ENCODE results near the gene RS1. TPM values are rescaled to one million over a fixed set of nuclear protein-coding genes. Genes with fewer than 3 reads are reported as not detected.

The RS1 gene
- total and polyA plus RNA-seq, 4 donors: not detected

DNA sequence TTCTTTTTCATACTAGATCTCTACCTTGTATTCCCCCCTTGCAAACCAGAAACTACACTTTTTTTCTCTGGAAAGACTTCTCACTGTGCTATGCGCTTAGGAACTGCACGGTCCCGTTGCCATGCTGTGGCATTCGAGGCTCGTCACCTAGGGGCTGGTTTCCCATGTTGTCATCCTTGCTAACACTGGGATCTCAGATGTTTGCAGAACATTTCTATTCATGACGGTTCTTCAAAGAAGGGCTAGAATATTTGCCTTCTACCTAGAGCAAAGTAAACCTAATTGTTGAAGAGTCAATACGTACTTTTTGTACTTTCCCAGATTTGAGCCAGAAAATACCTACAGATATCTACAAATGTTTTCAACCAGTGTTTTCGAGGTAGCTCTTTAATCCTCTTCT is 41.0 kb downstream of the RS1 start:
- Histone ChIP-seq H3K9ac (ENCODE audit: low read depth in 1 of 2, low read length in 2 of 2) (no peak overlapping the region), H3K27ac (ENCODE audit: low read depth in 1 of 2, low read length in 2 of 2) (no peak overlapping the region), H3K27me3 (ENCODE audit: control insufficient read depth in 4 of 4, insufficient read depth in 4 of 4, low read length in 3 of 4) (no peaks in the 10 kb centered on the region), H3K36me3 (ENCODE audit: control insufficient read depth in 4 of 4, insufficient read depth in 3 of 4, low read depth in 1 of 4, low read length in 3 of 4) (peaks cover 0 to 6% (median 0%) of the 10 kb centered on the region in 4 donors), H3K4me3 (ENCODE audit: low read depth in 1 of 3, low read length in 3 of 3) (no peak overlapping the region), H3K9me3 (ENCODE audit: control insufficient read depth in 4 of 4, low read length in 3 of 4) (no peaks in the 10 kb centered on the region), H3K4me1 (ENCODE audit: control insufficient read depth in 4 of 4, insufficient read depth in 4 of 4, low read length in 3 of 4) (no peaks in the 10 kb centered on the region)
- TF ChIP-seq, protein P1, sequence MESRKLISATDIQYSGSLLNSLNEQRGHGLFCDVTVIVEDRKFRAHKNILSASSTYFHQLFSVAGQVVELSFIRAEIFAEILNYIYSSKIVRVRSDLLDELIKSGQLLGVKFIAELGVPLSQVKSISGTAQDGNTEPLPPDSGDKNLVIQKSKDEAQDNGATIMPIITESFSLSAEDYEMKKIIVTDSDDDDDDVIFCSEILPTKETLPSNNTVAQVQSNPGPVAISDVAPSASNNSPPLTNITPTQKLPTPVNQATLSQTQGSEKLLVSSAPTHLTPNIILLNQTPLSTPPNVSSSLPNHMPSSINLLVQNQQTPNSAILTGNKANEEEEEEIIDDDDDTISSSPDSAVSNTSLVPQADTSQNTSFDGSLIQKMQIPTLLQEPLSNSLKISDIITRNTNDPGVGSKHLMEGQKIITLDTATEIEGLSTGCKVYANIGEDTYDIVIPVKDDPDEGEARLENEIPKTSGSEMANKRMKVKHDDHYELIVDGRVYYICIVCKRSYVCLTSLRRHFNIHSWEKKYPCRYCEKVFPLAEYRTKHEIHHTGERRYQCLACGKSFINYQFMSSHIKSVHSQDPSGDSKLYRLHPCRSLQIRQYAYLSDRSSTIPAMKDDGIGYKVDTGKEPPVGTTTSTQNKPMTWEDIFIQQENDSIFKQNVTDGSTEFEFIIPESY (IDR thresholded peaks at IDR 0.05): no peak
- TF ChIP-seq, protein P2, sequence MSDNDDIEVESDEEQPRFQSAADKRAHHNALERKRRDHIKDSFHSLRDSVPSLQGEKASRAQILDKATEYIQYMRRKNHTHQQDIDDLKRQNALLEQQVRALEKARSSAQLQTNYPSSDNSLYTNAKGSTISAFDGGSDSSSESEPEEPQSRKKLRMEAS (IDR thresholded peaks at IDR 0.05): no peak
- 90% methylated on average over 8 of the region's 8 CpGs for WGBS
- DNase-seq (ENCODE audit: low spot score): no peak

DNA sequence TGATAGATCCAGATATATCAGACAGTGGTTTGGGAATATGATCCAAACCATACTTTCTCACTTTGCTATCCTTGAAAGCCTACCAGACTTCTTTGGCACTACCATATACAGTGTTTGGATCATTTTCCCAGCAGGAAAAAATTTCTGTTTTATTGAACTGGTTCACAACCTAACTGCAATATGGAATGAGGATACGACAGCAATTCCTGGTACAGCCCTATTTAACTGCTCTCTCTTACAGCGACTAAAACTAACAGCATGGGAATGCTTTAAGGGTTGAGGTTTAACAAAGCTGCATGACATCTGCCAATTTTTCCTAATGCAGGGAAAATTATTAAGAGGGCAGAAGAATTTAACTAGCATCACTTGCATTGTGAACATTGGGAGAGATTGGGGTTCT is 47.3 kb downstream of the RS1 start:
- Histone ChIP-seq H3K4me1 (ENCODE audit: control insufficient read depth in 4 of 4, insufficient read depth in 4 of 4, low read length in 3 of 4) (no peaks in the 10 kb centered on the region), H3K27ac (ENCODE audit: low read depth in 1 of 2, low read length in 2 of 2) (no peak overlapping the region), H3K9ac (ENCODE audit: low read depth in 1 of 2, low read length in 2 of 2) (no peak overlapping the region), H3K27me3 (ENCODE audit: control insufficient read depth in 4 of 4, insufficient read depth in 4 of 4, low read length in 3 of 4) (no peaks in the 10 kb centered on the region), H3K36me3 (ENCODE audit: control insufficient read depth in 4 of 4, insufficient read depth in 3 of 4, low read depth in 1 of 4, low read length in 3 of 4) (peaks cover 0 to 8% (median under 1%) of the 10 kb centered on the region in 4 donors), H3K4me3 (ENCODE audit: low read depth in 1 of 3, low read length in 3 of 3) (no peak overlapping the region), H3K9me3 (ENCODE audit: control insufficient read depth in 4 of 4, low read length in 3 of 4) (no peaks in the 10 kb centered on the region)
- WGBS: 92% methylated on average over 2 of the region's 2 CpGs
- no peak for TF ChIP-seq FOXA2 (IDR thresholded peaks at IDR 0.05)
- DNase-seq (ENCODE audit: low spot score): no peak

DNA sequence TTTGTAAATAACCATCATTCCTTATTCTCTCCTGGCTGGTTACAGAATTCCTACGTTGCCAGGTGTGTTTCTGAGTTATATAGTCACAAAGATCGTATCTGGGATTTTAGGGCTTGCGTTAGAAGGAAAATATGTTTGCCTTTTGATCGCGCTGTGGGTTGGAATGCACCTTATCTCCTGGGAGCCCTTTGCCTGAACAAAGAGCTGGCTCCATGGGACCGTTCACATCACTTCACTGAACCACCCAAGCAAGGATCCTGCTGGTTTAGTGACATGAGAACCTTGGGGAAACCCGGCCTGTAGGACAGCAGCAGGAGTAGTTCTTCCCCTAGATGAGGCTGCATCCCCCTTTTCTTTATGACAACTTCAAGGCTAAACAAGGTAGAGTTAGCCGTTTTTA is 51.6 kb downstream of the RS1 start:
- peaks cover 0 to 2% (median under 1%) of the 10 kb centered on the region in 4 donors for H3K36me3 ChIP-seq (ENCODE audit: control insufficient read depth in 4 of 4, insufficient read depth in 3 of 4, low read depth in 1 of 4, low read length in 3 of 4)
- H3K27ac ChIP-seq (ENCODE audit: low read depth in 1 of 2, low read length in 2 of 2): no peak overlapping the region
- DNase-seq (ENCODE audit: low spot score): no peak
- H3K9me3 ChIP-seq (ENCODE audit: control insufficient read depth in 4 of 4, low read length in 3 of 4): no peaks in the 10 kb centered on the region
- no peaks in the 10 kb centered on the region for H3K4me1 ChIP-seq (ENCODE audit: control insufficient read depth in 4 of 4, insufficient read depth in 4 of 4, low read length in 3 of 4)
- H3K27me3 ChIP-seq (ENCODE audit: control insufficient read depth in 4 of 4, insufficient read depth in 4 of 4, low read length in 3 of 4): no peaks in the 10 kb centered on the region
- TF ChIP-seq TAF1 (conservative IDR thresholded peaks at IDR 0.05) (no peak), RXRA (IDR thresholded peaks at IDR 0.05) (no peak), JUND (IDR thresholded peaks at IDR 0.05) (no peak), HNF4A (conservative IDR thresholded peaks at IDR 0.05) (no peak), YY1 (IDR thresholded peaks at IDR 0.05) (no peak), SP1 (IDR thresholded peaks at IDR 0.05) (no peak), FOXA2 (IDR thresholded peaks at IDR 0.05) (no peak), EGR1 (IDR thresholded peaks at IDR 0.05; ENCODE audit: low read depth in 2 of 2) (no peak), NR2F2 (IDR thresholded peaks at IDR 0.05) (no peak), GABPA (IDR thresholded peaks at IDR 0.05 in 1 of 2, conservative IDR thresholded peaks at IDR 0.05 in 1 of 2) (no peak), HNF4G (IDR thresholded peaks at IDR 0.05) (no peak), RAD21 (IDR thresholded peaks at IDR 0.05) (no peak), FOXA1 (IDR thresholded peaks at IDR 0.05) (no peak)
- TF ChIP-seq, protein P2 (IDR thresholded peaks at IDR 0.05): no peak
- TF ChIP-seq, protein P3, sequence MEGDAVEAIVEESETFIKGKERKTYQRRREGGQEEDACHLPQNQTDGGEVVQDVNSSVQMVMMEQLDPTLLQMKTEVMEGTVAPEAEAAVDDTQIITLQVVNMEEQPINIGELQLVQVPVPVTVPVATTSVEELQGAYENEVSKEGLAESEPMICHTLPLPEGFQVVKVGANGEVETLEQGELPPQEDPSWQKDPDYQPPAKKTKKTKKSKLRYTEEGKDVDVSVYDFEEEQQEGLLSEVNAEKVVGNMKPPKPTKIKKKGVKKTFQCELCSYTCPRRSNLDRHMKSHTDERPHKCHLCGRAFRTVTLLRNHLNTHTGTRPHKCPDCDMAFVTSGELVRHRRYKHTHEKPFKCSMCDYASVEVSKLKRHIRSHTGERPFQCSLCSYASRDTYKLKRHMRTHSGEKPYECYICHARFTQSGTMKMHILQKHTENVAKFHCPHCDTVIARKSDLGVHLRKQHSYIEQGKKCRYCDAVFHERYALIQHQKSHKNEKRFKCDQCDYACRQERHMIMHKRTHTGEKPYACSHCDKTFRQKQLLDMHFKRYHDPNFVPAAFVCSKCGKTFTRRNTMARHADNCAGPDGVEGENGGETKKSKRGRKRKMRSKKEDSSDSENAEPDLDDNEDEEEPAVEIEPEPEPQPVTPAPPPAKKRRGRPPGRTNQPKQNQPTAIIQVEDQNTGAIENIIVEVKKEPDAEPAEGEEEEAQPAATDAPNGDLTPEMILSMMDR (IDR thresholded peaks at IDR 0.05; ENCODE audit: low read depth, low read length, missing input control): no peak
- TF ChIP-seq, protein P4, sequence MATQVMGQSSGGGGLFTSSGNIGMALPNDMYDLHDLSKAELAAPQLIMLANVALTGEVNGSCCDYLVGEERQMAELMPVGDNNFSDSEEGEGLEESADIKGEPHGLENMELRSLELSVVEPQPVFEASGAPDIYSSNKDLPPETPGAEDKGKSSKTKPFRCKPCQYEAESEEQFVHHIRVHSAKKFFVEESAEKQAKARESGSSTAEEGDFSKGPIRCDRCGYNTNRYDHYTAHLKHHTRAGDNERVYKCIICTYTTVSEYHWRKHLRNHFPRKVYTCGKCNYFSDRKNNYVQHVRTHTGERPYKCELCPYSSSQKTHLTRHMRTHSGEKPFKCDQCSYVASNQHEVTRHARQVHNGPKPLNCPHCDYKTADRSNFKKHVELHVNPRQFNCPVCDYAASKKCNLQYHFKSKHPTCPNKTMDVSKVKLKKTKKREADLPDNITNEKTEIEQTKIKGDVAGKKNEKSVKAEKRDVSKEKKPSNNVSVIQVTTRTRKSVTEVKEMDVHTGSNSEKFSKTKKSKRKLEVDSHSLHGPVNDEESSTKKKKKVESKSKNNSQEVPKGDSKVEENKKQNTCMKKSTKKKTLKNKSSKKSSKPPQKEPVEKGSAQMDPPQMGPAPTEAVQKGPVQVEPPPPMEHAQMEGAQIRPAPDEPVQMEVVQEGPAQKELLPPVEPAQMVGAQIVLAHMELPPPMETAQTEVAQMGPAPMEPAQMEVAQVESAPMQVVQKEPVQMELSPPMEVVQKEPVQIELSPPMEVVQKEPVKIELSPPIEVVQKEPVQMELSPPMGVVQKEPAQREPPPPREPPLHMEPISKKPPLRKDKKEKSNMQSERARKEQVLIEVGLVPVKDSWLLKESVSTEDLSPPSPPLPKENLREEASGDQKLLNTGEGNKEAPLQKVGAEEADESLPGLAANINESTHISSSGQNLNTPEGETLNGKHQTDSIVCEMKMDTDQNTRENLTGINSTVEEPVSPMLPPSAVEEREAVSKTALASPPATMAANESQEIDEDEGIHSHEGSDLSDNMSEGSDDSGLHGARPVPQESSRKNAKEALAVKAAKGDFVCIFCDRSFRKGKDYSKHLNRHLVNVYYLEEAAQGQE (IDR thresholded peaks at IDR 0.05): no peak
- TF ChIP-seq, protein P5, sequence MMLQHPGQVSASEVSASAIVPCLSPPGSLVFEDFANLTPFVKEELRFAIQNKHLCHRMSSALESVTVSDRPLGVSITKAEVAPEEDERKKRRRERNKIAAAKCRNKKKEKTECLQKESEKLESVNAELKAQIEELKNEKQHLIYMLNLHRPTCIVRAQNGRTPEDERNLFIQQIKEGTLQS (IDR thresholded peaks at IDR 0.05): no peak
- TF ChIP-seq, protein P1 (IDR thresholded peaks at IDR 0.05): no peak
- H3K4me3 ChIP-seq (ENCODE audit: low read depth in 1 of 3, low read length in 3 of 3): no peak overlapping the region
- H3K9ac ChIP-seq (ENCODE audit: low read depth in 1 of 2, low read length in 2 of 2): no peak overlapping the region
- 88% methylated on average over 8 of the region's 8 CpGs for WGBS
